Keratinocyte (primary cell): ENCODE measurements around the gene SPPL3. TPM values are rescaled to one million over a fixed set of nuclear protein-coding genes. Genes with fewer than 3 reads are reported as not detected.
"Not testable (repeated sequence)": the region's sequence is repeated elsewhere in the genome, so short reads cannot be mapped to it uniquely, and the experiment has no call there.

Source experiments
- DNase-seq: peaks from one replicate; pipeline ENCODE4 v3.0.0-alpha.2; 2011; ENCODE audit warnings: low read depth, missing footprints, low spot score
- FAIRE-seq: peaks from 2 replicates; lab custom pipeline; 2011; peaks lifted over from hg19 to GRCh38; lab: Jason Lieb, UNC
- H2AFZ ChIP-seq: 2 replicates; pipeline ENCODE4 v1.6.0; 2012; ENCODE audit warnings: low read length, control low read depth, inconsistent platforms; ENCODE audit not compliant: control insufficient read depth
- H3K27ac ChIP-seq: 2 replicates; pipeline ENCODE4 v1.5.1; 2011; ENCODE audit warnings: low read length; ENCODE audit not compliant: control insufficient read depth, insufficient read depth
- H3K27me3 ChIP-seq: 3 replicates; pipeline ENCODE4 v1.6.0; 2011; ENCODE audit warnings: low read length; ENCODE audit not compliant: control insufficient read depth, insufficient read depth; ENCODE audit errors: extremely low read depth
- H3K36me3 ChIP-seq, 2 experiments: 2 replicates in 1 of 2; 3 replicates in 1 of 2; pipeline ENCODE4 v1.5.1; 2011; ENCODE audit warnings: low read length in 2 of 2, mild to moderate bottlenecking in 1 of 2; ENCODE audit not compliant: control insufficient read depth in 2 of 2, insufficient read depth in 2 of 2; ENCODE audit errors: extremely low read depth in 1 of 2
- H3K4me1 ChIP-seq: 3 replicates; pipeline ENCODE4 v1.5.1; 2011; ENCODE audit warnings: low read length; ENCODE audit not compliant: control insufficient read depth, insufficient read depth; ENCODE audit errors: extremely low read depth
- H3K4me2 ChIP-seq: 3 replicates; pipeline ENCODE4 v1.6.0; 2011; ENCODE audit warnings: low read depth, low read length; ENCODE audit not compliant: control insufficient read depth, insufficient read depth; ENCODE audit errors: extremely low read depth
- H3K4me3 ChIP-seq, 3 experiments: fragments of 200-600 bp in 1 of 3; sonication (generic) in 1 of 3; 2 replicates in 2 of 3; 3 replicates in 1 of 3; pipeline ENCODE4 v1.5.1; 2011 to 2016; ENCODE audit warnings: low read length in 3 of 3, mild to moderate bottlenecking in 3 of 3, control low read depth in 2 of 3, inconsistent platforms in 1 of 3, low read depth in 1 of 3, mixed read lengths in 1 of 3, mixed run types in 1 of 3, moderate library complexity in 1 of 3; ENCODE audit not compliant: control insufficient read depth in 2 of 3, insufficient read depth in 2 of 3; ENCODE audit errors: extremely low read depth in 1 of 3
- H3K79me2 ChIP-seq: 2 replicates; pipeline ENCODE4 v1.6.0; 2012; ENCODE audit warnings: low read length; ENCODE audit not compliant: control insufficient read depth, insufficient read depth
- H3K9ac ChIP-seq: 3 replicates; pipeline ENCODE4 v1.6.0; 2011; ENCODE audit warnings: low read length; ENCODE audit not compliant: control insufficient read depth, insufficient read depth; ENCODE audit errors: extremely low read depth
- H3K9me1 ChIP-seq: 3 replicates; pipeline ENCODE4 v1.6.0; 2011; ENCODE audit warnings: low read length; ENCODE audit not compliant: control insufficient read depth, insufficient read depth; ENCODE audit errors: extremely low read depth
- H3K9me3 ChIP-seq: 2 replicates; pipeline ENCODE4 v1.5.1; 2012; ENCODE audit warnings: low read depth, low read length; ENCODE audit not compliant: control insufficient read depth
- H4K20me1 ChIP-seq: 3 replicates; pipeline ENCODE4 v1.6.0; 2011; ENCODE audit warnings: low read length; ENCODE audit not compliant: control insufficient read depth, insufficient read depth; ENCODE audit errors: extremely low read depth
- EZH2 ChIP-seq: IDR thresholded peaks from one replicate; pipeline ENCODE4 v1.6.1; 2012; ENCODE audit warnings: inconsistent platforms, mild to moderate bottlenecking, low read length, moderate library complexity
- dilution Hi-C: fragments of 300-500 bp; cut with MboI; formaldehyde crosslinking; loops from one replicate; pipeline ENCODE4 v1.7.0; 2020; ENCODE audit warnings: low sequenced_read_pairs; ENCODE audit not compliant: extremely low pct_ligation_motif_present
- polyA plus RNA-seq, 5 experiments: library from polyadenylated mRNA; depleted of rRNA in 3 of 5; stranded (reverse) in 3 of 5; stranded (forward) in 1 of 5; unstranded in 1 of 5; fragments of >200 nt; gene quantifications; 1 replicate in 1 of 5; 2 replicates in 3 of 5; 3 replicates in 1 of 5; pipeline versions ENCODE4 v1.2.1 to v1.2.3, GENCODE V29; 2011 to 2012; ENCODE audit warnings: missing spikeins in 2 of 5, low read depth in 1 of 5, low replicate concordance in 1 of 5
- TF ChIP-seq, protein P1 (sequence below), 3 experiments: IDR thresholded peaks in 1 of 3; conservative IDR thresholded peaks in 1 of 3; optimal IDR thresholded peaks in 1 of 3; 2 replicates in 2 of 3; 3 replicates in 1 of 3; pipeline versions ENCODE3 to v1.5.1; 2011; ENCODE audit warnings: low read length in 3 of 3, mild to moderate bottlenecking in 3 of 3, moderate library complexity in 2 of 3, control low read depth in 1 of 3, inconsistent platforms in 1 of 3; ENCODE audit not compliant: insufficient read depth in 2 of 3; ENCODE audit errors: extremely low read depth in 1 of 3

The SPPL3 gene
- polyA plus RNA-seq, 1 donor (not counting 4 experiments of a cell fraction or from before 2014, with no cell fraction given) = 28.3 TPM

DNA sequence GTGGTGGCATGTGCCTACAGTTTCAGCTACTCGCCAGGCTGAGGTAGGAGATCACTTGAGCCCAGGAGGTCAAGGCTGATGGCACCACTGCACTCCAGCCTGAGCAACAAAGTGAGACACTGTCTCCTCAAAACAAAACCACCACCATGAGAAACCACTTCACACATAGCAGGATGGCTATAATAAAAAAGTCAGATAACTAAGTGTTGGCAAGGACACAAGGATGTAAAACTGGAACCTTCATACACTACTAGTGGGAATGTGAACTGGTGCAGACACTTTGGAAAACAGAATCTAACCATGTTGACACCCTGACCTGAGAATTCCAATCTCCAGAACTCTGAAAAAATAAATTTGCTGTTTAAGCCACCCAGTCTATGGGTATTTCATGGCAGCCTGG, 110.8 kb downstream of the SPPL3 start:
- H3K27me3 ChIP-seq = no peaks in the 10 kb centered on the region
- no peaks in the 10 kb centered on the region for H4K20me1 ChIP-seq
- H3K9me3 ChIP-seq = peaks cover 1% of the 10 kb centered on the region
- H3K79me2 ChIP-seq = peaks cover 2% of the 10 kb centered on the region
- no peak overlapping the region for H3K27ac ChIP-seq
- no peaks in the 10 kb centered on the region for H3K4me1 ChIP-seq
- FAIRE-seq (no peak), DNase-seq (no peak)
- H2AFZ ChIP-seq = no peak overlapping the region
- dilution Hi-C loops = no loop called here
- H3K4me2 ChIP-seq = no peak overlapping the region
- no peaks in the 10 kb centered on the region for H3K36me3 ChIP-seq
- TF ChIP-seq, protein P1, sequence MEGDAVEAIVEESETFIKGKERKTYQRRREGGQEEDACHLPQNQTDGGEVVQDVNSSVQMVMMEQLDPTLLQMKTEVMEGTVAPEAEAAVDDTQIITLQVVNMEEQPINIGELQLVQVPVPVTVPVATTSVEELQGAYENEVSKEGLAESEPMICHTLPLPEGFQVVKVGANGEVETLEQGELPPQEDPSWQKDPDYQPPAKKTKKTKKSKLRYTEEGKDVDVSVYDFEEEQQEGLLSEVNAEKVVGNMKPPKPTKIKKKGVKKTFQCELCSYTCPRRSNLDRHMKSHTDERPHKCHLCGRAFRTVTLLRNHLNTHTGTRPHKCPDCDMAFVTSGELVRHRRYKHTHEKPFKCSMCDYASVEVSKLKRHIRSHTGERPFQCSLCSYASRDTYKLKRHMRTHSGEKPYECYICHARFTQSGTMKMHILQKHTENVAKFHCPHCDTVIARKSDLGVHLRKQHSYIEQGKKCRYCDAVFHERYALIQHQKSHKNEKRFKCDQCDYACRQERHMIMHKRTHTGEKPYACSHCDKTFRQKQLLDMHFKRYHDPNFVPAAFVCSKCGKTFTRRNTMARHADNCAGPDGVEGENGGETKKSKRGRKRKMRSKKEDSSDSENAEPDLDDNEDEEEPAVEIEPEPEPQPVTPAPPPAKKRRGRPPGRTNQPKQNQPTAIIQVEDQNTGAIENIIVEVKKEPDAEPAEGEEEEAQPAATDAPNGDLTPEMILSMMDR (optimal IDR thresholded peaks at IDR 0.05 in 1 of 3, IDR thresholded peaks at IDR 0.05 in 1 of 3, conservative IDR thresholded peaks at IDR 0.05 in 1 of 3; ENCODE audit: extremely low read depth in 1 of 3, insufficient read depth in 2 of 3, low read length in 3 of 3) = no peak
- TF ChIP-seq EZH2 = no peak
- no peak overlapping the region for H3K4me3 ChIP-seq
- no peaks in the 10 kb centered on the region for H3K9me1 ChIP-seq
- no peak overlapping the region for H3K9ac ChIP-seq

DNA sequence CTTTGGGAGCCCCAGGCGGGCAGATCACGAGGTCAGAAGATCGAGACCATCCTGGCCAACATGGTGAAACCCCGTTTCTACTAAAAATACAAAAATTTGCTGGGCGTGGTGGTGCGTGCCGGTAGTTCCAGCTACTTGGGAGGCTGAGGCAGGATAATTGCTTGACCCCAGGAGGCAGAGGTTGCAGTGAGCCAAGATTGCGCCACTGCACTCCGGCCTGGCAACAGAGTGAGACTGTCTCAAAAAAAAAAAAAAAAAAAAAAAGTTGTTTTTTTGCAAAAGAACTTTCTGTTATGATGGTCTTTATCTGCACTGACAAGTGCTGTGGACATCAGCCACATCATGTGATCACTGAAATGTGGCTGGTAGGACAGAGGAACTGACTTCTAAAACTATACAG, 111.7 kb downstream of the SPPL3 start:
- H3K79me2 ChIP-seq, H3K27me3 ChIP-seq, H4K20me1 ChIP-seq, DNase-seq, H3K27ac ChIP-seq, H3K4me2 ChIP-seq, H3K9me3 ChIP-seq, H3K9ac ChIP-seq, H3K36me3 ChIP-seq, dilution Hi-C loops, H3K4me1 ChIP-seq, FAIRE-seq, H3K9me1 ChIP-seq, H2AFZ ChIP-seq, H3K4me3 ChIP-seq: not testable (repeated sequence)

DNA sequence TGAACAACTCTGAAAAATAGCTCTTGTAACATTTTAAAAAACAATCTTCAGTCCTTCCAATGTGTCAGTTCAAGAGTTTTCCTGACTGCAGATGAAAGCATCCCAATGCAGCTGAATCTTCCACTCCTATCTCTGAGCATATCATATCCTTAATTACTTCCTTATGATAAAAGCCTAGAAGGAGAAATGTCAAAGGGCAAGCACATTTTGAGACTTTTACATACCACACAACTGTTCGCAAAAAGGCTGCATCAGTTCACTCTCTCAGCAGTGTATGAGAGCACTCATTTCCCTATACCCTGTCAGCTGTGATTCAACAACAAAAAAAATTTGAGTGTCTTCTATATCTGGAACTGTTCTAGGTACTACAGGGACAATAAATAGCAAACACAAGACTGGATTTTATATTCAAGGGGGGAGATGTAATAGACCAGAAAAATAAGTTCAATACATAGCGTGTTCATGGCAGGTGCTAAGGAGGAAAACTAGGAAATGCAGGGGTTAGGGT, 112.4 kb downstream of the SPPL3 start:
- Histone ChIP-seq H2AFZ (no peak overlapping the region), H4K20me1 (no peaks in the 10 kb centered on the region), H3K9me3 (peaks cover 1% of the 10 kb centered on the region), H3K4me1 (no peaks in the 10 kb centered on the region), H3K27ac (no peak overlapping the region), H3K9me1 (no peaks in the 10 kb centered on the region), H3K9ac (no peak overlapping the region), H3K27me3 (no peaks in the 10 kb centered on the region), H3K79me2 (peaks cover 2% of the 10 kb centered on the region), H3K4me3 (no peak overlapping the region), H3K36me3 (peaks cover 0 to 2% of the 10 kb centered on the region in 2 experiments), H3K4me2 (no peak overlapping the region)
- FAIRE-seq (no peak), DNase-seq (no peak)
- dilution Hi-C loops = no loop called here
- TF ChIP-seq, protein P1 (optimal IDR thresholded peaks at IDR 0.05 in 1 of 3, IDR thresholded peaks at IDR 0.05 in 1 of 3, conservative IDR thresholded peaks at IDR 0.05 in 1 of 3; ENCODE audit: extremely low read depth in 1 of 3, insufficient read depth in 2 of 3, low read length in 3 of 3) = no peak
- TF ChIP-seq EZH2 = no peak
